GM12873 (cell line): Measurements from ENCODE around the gene RHNO1.

Experiments
- TF ChIP-seq, protein P1 (sequence below): IDR thresholded peaks from 2 replicates; pipeline ENCODE4 v1.5.1; 2012; ENCODE audit warnings: low read depth, mild to moderate bottlenecking, moderate library complexity, low read length, control low read depth; ENCODE audit not compliant: insufficient read depth; ENCODE audit errors: missing control alignments

RHNO1 gene

DNA sequence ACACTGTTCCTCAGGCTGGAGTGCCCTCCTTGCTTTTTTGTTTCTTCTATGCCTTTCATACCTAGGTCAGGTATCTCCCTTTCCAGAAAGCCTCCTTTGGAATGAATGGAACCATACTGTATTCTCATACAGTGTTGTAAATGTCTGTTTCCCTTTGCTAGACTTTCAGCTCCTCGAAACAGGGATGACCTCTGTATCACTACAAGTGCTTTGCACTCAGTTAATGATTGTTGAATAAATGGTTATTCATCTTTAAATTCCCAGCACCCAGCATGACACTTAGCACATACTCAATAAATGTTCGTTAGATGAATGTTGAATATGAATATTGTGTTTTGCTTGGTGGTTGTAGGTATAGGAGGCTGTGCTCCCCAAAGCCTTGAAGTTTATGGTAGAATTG is 7.8 kb downstream of the RHNO1 start:
- TF ChIP-seq, protein P1, sequence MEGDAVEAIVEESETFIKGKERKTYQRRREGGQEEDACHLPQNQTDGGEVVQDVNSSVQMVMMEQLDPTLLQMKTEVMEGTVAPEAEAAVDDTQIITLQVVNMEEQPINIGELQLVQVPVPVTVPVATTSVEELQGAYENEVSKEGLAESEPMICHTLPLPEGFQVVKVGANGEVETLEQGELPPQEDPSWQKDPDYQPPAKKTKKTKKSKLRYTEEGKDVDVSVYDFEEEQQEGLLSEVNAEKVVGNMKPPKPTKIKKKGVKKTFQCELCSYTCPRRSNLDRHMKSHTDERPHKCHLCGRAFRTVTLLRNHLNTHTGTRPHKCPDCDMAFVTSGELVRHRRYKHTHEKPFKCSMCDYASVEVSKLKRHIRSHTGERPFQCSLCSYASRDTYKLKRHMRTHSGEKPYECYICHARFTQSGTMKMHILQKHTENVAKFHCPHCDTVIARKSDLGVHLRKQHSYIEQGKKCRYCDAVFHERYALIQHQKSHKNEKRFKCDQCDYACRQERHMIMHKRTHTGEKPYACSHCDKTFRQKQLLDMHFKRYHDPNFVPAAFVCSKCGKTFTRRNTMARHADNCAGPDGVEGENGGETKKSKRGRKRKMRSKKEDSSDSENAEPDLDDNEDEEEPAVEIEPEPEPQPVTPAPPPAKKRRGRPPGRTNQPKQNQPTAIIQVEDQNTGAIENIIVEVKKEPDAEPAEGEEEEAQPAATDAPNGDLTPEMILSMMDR = no peak

DNA sequence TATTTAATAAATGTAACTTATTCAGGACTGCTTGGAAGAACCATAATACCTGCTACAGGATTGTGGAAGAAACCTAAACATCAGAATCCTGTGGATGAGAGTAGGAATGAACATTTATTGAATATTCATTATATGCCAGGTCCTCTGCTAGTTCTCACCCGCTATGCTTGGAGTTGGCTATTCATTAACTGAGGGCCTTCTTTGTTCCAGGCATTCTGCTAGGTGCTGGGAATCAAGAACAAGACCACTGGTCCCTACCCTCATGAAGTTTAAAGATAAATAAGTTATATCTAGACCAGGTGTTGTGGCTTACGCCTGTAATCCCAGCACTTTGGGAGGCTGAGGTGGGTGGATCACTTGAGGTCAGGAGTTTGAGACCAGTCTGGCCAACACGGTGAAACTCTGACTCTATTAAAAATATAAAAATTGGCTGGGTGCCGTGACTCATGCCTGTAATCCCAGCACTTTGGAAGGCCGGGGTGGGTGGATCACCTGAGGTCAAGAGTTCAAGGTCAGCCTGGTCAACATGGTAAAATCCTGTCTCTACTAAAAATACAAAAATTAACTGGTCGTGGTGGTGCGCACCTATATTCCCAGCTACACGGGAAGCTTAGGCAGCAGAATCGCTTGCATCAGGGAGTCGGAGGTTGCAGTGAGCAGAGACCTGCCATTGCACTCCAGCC is 9.9 kb downstream of the RHNO1 start:
- TF ChIP-seq, protein P1 = no peak

DNA sequence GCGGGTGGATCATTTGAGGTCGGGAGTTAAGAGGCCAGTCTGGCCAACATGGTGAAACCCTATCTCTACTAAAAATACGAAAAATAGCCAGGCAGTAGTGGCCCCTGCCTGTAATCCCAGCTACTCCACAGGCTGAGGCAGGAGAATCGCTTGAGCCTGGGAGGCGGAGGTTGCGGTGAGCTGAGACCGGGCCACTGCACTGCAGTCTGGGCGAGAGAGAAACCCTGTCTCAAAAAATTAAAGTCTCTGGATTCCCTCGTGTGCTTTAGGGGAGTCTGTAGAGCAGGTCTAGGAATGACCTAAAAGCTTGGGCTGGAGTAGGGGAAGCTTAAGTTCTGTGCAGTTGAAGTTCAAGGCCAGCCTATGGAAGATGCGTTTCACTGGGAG is 13.0 kb downstream of the RHNO1 start:
- TF ChIP-seq, protein P1 = no peak

- TF ChIP-seq, protein P1 = no peak
These were observed 13.6 kb downstream of the RHNO1 start, which contains the start of gene TULP3 for GRCh38 chr12:2890388-2891239. Gene TULP3, plus strand, starts transcription at chr12:2890891. Its CDS starts 57 bp downstream, at chr12:2890948.

- TF ChIP-seq, protein P1 = no peak
These were observed 14.4 kb downstream of the RHNO1 start for GRCh38 chr12:2891240-2892053.

GRCh38 chr12:2892246-2892645 is 15.2 kb downstream of the RHNO1 start:
- TF ChIP-seq, protein P1 = no peak
